ENCODE results near the gene TMUB2. TPM values are rescaled to one million over a fixed set of nuclear protein-coding genes. Genes with fewer than 3 reads are reported as not detected.
"Not testable (repeated sequence)": the region's sequence is repeated elsewhere in the genome, so short reads cannot be mapped to it uniquely, and the experiment has no call there.

Gene TMUB2
- total RNA-seq, 1 donor from 2014 or later: 27.9 TPM

DNA sequence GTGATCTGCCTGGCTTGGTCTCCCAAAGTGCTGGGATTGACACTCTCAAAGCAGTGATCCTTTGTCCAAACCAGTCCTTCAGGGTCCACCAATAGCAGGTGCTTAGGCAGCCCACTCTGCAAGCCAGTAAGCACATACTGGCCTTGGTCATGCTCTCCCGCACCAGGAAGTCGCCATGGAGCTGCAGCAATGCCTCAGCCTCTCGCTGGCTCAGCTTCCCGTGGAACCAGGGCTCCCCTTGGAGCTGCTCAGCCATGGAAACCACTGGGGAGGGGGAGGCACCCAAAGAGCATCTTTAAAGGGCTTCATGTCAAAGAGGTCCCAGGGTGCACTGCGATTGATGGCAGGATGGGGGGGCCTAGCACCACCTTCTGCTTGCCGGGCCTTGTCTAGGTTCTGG, 42.3 kb downstream of the TMUB2 start:
- DNase-seq (ENCODE audit: low spot score in 2 of 2): no peak
- H3K36me3 ChIP-seq: no peaks in the 10 kb centered on the region
- H3K4me3 ChIP-seq: no peak overlapping the region
- H3K27me3 ChIP-seq: no peaks in the 10 kb centered on the region
- TF ChIP-seq, protein P1, sequence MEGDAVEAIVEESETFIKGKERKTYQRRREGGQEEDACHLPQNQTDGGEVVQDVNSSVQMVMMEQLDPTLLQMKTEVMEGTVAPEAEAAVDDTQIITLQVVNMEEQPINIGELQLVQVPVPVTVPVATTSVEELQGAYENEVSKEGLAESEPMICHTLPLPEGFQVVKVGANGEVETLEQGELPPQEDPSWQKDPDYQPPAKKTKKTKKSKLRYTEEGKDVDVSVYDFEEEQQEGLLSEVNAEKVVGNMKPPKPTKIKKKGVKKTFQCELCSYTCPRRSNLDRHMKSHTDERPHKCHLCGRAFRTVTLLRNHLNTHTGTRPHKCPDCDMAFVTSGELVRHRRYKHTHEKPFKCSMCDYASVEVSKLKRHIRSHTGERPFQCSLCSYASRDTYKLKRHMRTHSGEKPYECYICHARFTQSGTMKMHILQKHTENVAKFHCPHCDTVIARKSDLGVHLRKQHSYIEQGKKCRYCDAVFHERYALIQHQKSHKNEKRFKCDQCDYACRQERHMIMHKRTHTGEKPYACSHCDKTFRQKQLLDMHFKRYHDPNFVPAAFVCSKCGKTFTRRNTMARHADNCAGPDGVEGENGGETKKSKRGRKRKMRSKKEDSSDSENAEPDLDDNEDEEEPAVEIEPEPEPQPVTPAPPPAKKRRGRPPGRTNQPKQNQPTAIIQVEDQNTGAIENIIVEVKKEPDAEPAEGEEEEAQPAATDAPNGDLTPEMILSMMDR (IDR thresholded peaks at IDR 0.05): no peak
- intact Hi-C loops (cut with DNase I): no loop called here
- no peaks in the 10 kb centered on the region for H3K9me3 ChIP-seq
- no peak overlapping the region for H3K27ac ChIP-seq
- peaks cover 0 to 3% of the 10 kb centered on the region in 2 donors for H3K4me1 ChIP-seq

DNA sequence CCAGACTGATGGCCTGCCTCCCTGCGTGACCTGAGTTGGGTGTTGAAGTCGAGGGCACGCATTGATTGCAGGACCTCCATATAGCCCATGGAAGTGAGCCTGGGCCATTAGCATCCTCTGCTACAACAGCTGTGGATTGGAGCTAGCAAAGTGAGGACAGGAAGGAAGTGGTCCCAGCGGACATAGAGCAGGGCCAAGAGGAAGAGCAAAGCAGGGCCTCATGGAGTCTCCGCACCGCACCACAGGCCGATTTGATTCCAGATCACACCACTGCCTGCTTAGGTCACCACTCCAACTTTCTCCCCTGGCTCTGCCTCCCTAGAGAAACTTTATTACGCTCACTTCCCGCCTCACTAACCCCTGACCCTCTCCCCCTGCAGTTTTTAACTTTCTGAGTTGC, 43.4 kb downstream of the TMUB2 start:
- Histone ChIP-seq H3K4me3 (no peak overlapping the region), H3K36me3 (no peaks in the 10 kb centered on the region), H3K27me3 (no peaks in the 10 kb centered on the region), H3K9me3 (no peaks in the 10 kb centered on the region), H3K27ac (no peak overlapping the region), H3K4me1 (no peaks in the 10 kb centered on the region)
- TF ChIP-seq, protein P1 (IDR thresholded peaks at IDR 0.05): no peak
- intact Hi-C loops (cut with DNase I): no loop called here
- DNase-seq (ENCODE audit: low spot score in 2 of 2): no peak

GRCh38 chr17:44232061-44232460, 45.3 kb downstream of the TMUB2 start:
- Histone ChIP-seq H3K4me1 (no peaks in the 10 kb centered on the region), H3K36me3 (no peaks in the 10 kb centered on the region), H3K27ac (no peak overlapping the region), H3K9me3 (no peaks in the 10 kb centered on the region), H3K4me3 (no peak overlapping the region), H3K27me3 (no peaks in the 10 kb centered on the region)
- no peak for DNase-seq (ENCODE audit: low spot score in 2 of 2)
- TF ChIP-seq, protein P1 (IDR thresholded peaks at IDR 0.05): no peak
- intact Hi-C loops (cut with DNase I): no loop called here

GRCh38 chr17:44233582-44233981, 46.8 kb downstream of the TMUB2 start:
- no peaks in the 10 kb centered on the region for H3K4me1 ChIP-seq
- TF ChIP-seq, protein P1 (IDR thresholded peaks at IDR 0.05): no peak
- intact Hi-C loops (cut with DNase I): no loop called here

GRCh38 chr17:44235583-44235936, 48.8 kb downstream of the TMUB2 start:
- H3K27ac ChIP-seq: no peak overlapping the region
- H3K36me3 ChIP-seq: no peaks in the 10 kb centered on the region
- intact Hi-C loops (cut with DNase I): no loop called here
- DNase-seq (ENCODE audit: low spot score in 2 of 2): no peak
- TF ChIP-seq, protein P1 (IDR thresholded peaks at IDR 0.05): no peak
- no peaks in the 10 kb centered on the region for H3K9me3 ChIP-seq
- no peaks in the 10 kb centered on the region for H3K27me3 ChIP-seq
- no peak overlapping the region for H3K4me3 ChIP-seq
- no peaks in the 10 kb centered on the region for H3K4me1 ChIP-seq

More at GRCh38 chr17:44233582-44233981, 46.8 kb downstream of the TMUB2 start:
- Histone ChIP-seq H3K4me3 (no peak overlapping the region), H3K27ac (no peak overlapping the region), H3K27me3 (no peaks in the 10 kb centered on the region), H3K9me3 (no peaks in the 10 kb centered on the region), H3K36me3 (no peaks in the 10 kb centered on the region)
- DNase-seq (ENCODE audit: low spot score in 2 of 2): no peak

DNA sequence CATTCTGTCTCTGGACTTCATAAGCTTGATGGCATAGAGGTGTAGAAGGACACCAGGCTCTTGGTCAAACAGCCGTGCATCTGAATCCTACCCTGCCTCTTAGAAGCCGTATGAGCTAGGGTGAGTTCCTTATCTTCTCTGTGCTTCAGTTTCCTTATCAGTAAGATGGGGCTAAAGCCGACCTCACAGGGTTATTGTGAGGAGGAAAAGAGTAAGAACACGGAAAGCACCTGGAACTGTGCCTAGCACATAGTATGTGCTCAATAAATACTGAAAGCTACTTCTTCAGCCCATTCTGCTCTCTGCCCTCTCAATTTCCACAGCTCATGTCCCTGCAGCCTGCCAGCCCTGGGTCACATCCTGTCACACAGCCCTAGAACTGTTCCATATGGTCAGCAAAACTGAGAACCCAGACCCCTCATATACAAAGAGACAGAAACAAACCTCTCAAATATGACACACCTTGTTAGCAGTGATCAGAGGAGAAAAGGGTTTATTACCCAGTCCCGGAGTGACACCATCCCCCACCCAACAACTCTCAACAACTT, 49.7 kb downstream of the TMUB2 start:
- no peak for DNase-seq (ENCODE audit: low spot score in 2 of 2)
- intact Hi-C loops (cut with DNase I): no loop called here
- Histone ChIP-seq H3K36me3 (no peaks in the 10 kb centered on the region), H3K4me3 (no peak overlapping the region), H3K9me3 (no peaks in the 10 kb centered on the region), H3K27me3 (no peaks in the 10 kb centered on the region), H3K4me1 (no peaks in the 10 kb centered on the region), H3K27ac (no peak overlapping the region)
- TF ChIP-seq, protein P1 (IDR thresholded peaks at IDR 0.05): no peak

GRCh38 chr17:44237886-44238285, 51.1 kb downstream of the TMUB2 start:
- H3K9me3 ChIP-seq; H3K36me3 ChIP-seq; intact Hi-C loops (cut with DNase I); H3K27me3 ChIP-seq; H3K4me3 ChIP-seq; DNase-seq (ENCODE audit: low spot score in 2 of 2); H3K4me1 ChIP-seq; H3K27ac ChIP-seq: not testable (repeated sequence)
